ENCODE measurements around the gene MID2. TPM values are rescaled to one million over a fixed set of nuclear protein-coding genes. Genes with fewer than 3 reads are reported as not detected.

Gene MID2
- total and polyA plus RNA-seq, 4 experiments from 2014 or later, result 8.8 to 20.0 (median 15.0) TPM

DNA sequence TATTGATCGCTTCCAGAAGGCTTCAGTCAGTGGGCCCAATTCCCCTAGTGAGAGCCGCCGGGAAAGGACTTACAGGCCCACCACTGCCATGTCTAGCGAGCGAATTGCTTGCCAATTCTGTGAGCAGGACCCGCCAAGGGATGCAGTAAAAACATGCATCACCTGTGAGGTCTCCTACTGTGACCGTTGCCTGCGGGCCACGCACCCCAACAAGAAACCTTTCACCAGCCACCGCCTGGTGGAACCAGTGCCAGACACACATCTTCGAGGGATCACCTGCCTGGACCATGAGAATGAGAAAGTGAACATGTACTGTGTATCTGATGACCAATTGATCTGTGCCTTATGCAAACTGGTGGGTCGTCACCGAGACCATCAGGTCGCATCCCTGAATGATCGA lies 15.3 kb downstream of the MID2 start:
- ChIA-PET POLR2A (ENCODE audit: partially characterized antibody) (no interaction called here), CTCF (ENCODE audit: partially characterized antibody) (no interaction called here)
- no peaks in the 10 kb centered on the region for H3K4me1 ChIP-seq (ENCODE audit: insufficient read depth, low read length)
- peaks cover 7 to 15% of the 10 kb centered on the region in 2 donors for H3K36me3 Mint-ChIP-seq
- H3K4me3 ChIP-seq (ENCODE audit: low read length in 2 of 2), result no peak overlapping the region
- H3K36me3 ChIP-seq (ENCODE audit: insufficient read depth, low read length), result no peaks in the 10 kb centered on the region
- H3K4me3 Mint-ChIP-seq, result no peak overlapping the region
- no peak overlapping the region for H3K27ac Mint-ChIP-seq
- H3K27me3 ChIP-seq (ENCODE audit: insufficient read depth, low read length), result no peaks in the 10 kb centered on the region
- H3K27me3 Mint-ChIP-seq, result no peaks in the 10 kb centered on the region
- H3K9me3 ChIP-seq (ENCODE audit: control insufficient read depth in 1 of 2, low read length in 2 of 2), result no peaks in the 10 kb centered on the region
- no peaks in the 10 kb centered on the region for H3K9me3 Mint-ChIP-seq
- H3K4me1 Mint-ChIP-seq, result peaks cover 0 to 6% (median 5%) of the 10 kb centered on the region in 4 donors
- no peak overlapping the region for H3K27ac ChIP-seq (ENCODE audit: low read depth, low read length)
- no peak for DNase-seq
- intact Hi-C loops (cut with micrococcal nuclease), result no loop called here

GRCh38 chrX:107842715-107843400 lies 17.2 kb downstream of the MID2 start:
- Mint-ChIP-seq H3K9me3 (no peaks in the 10 kb centered on the region), H3K4me1 (peaks cover 0 to 4% (median 3%) of the 10 kb centered on the region in 4 donors), H3K4me3 (peak overlapping the region in 1 of 8 donors; percentile 36), H3K27me3 (no peaks in the 10 kb centered on the region), H3K36me3 (peaks cover 7 to 15% of the 10 kb centered on the region in 2 donors), H3K27ac (no peak overlapping the region)
- DNase-seq, result no peak
- Histone ChIP-seq H3K36me3 (ENCODE audit: insufficient read depth, low read length) (no peaks in the 10 kb centered on the region), H3K27ac (ENCODE audit: low read depth, low read length) (no peak overlapping the region), H3K27me3 (ENCODE audit: insufficient read depth, low read length) (no peaks in the 10 kb centered on the region), H3K4me1 (ENCODE audit: insufficient read depth, low read length) (no peaks in the 10 kb centered on the region), H3K4me3 (ENCODE audit: low read length in 2 of 2) (no peak overlapping the region), H3K9me3 (ENCODE audit: control insufficient read depth in 1 of 2, low read length in 2 of 2) (no peaks in the 10 kb centered on the region)
- POLR2A ChIA-PET (ENCODE audit: partially characterized antibody), result no interaction called here
- intact Hi-C loops (cut with micrococcal nuclease), result no loop called here
- CTCF ChIA-PET (ENCODE audit: partially characterized antibody), result no interaction called here

DNA sequence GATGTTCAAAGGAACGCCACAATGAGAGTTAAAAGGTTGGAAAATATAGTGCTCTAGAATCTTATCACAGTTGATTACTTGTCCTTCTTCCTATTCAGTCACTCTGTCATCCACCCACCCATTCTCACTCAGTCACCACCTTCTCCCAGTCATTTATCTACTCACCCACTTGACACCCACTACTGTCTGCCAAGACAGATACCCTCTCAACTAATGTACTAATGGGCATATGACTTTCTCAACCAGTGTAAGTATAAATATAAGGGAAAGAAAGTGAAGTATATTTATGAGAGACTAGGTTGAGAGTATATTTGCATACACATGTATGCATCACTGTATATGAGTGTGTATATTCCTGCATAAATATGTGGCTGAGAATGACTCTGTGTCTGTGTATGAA lies 20.0 kb downstream of the MID2 start:
- no peak for DNase-seq
- no peaks in the 10 kb centered on the region for H3K36me3 ChIP-seq (ENCODE audit: insufficient read depth, low read length)
- no peaks in the 10 kb centered on the region for H3K27me3 ChIP-seq (ENCODE audit: insufficient read depth, low read length)
- Mint-ChIP-seq H3K4me3 (no peak overlapping the region), H3K4me1 (peaks cover 3 to 6% (median 4%) of the 10 kb centered on the region in 4 donors), H3K27ac (no peak overlapping the region), H3K9me3 (no peaks in the 10 kb centered on the region), H3K27me3 (no peaks in the 10 kb centered on the region), H3K36me3 (peaks cover 7 to 13% of the 10 kb centered on the region in 2 donors)
- intact Hi-C loops (cut with micrococcal nuclease), result no loop called here
- CTCF ChIA-PET (ENCODE audit: partially characterized antibody), result no interaction called here
- H3K27ac ChIP-seq (ENCODE audit: low read depth, low read length), result no peak overlapping the region
- H3K4me3 ChIP-seq (ENCODE audit: low read length in 2 of 2), result no peak overlapping the region
- H3K4me1 ChIP-seq (ENCODE audit: insufficient read depth, low read length), result no peaks in the 10 kb centered on the region
- no peaks in the 10 kb centered on the region for H3K9me3 ChIP-seq (ENCODE audit: control insufficient read depth in 1 of 2, low read length in 2 of 2)
- POLR2A ChIA-PET (ENCODE audit: partially characterized antibody), result no interaction called here

DNA sequence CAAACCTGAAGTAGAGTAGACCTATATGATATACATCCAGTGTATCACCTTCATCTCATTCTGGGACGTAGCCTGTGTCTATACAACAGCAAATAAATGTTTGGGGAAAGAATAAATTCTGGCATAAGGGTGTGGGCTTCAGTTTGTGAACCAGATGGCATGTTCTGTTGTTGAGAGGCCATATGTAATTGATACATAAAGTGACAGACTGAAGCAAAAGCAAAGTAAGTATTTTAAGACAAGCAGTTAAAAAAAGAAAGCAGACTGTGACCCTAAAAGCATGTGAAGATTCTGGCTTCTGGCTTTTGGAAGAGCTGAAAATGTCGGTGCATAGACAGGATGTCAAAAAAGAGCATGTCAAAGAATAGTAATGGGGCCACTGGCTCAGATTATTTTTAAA lies 22.9 kb downstream of the MID2 start:
- Histone ChIP-seq H3K4me3 (ENCODE audit: low read length in 2 of 2) (no peak overlapping the region), H3K27me3 (ENCODE audit: insufficient read depth, low read length) (no peaks in the 10 kb centered on the region), H3K36me3 (ENCODE audit: insufficient read depth, low read length) (no peaks in the 10 kb centered on the region), H3K4me1 (ENCODE audit: insufficient read depth, low read length) (no peaks in the 10 kb centered on the region), H3K27ac (ENCODE audit: low read depth, low read length) (no peak overlapping the region), H3K9me3 (ENCODE audit: control insufficient read depth in 1 of 2, low read length in 2 of 2) (no peaks in the 10 kb centered on the region)
- H3K27me3 Mint-ChIP-seq, result no peaks in the 10 kb centered on the region
- DNase-seq, result no peak
- H3K27ac Mint-ChIP-seq, result no peak overlapping the region
- intact Hi-C loops (cut with micrococcal nuclease), result no loop called here
- H3K9me3 Mint-ChIP-seq, result no peaks in the 10 kb centered on the region
- peaks cover 0 to 5% of the 10 kb centered on the region in 2 donors for H3K36me3 Mint-ChIP-seq
- H3K4me3 Mint-ChIP-seq, result no peak overlapping the region
- CTCF ChIA-PET (ENCODE audit: partially characterized antibody), result no interaction called here
- peaks cover 1 to 11% (median 3%) of the 10 kb centered on the region in 4 donors for H3K4me1 Mint-ChIP-seq
- POLR2A ChIA-PET (ENCODE audit: partially characterized antibody), result no interaction called here

- Histone ChIP-seq H3K27me3 (ENCODE audit: insufficient read depth, low read length) (no peaks in the 10 kb centered on the region), H3K9me3 (ENCODE audit: control insufficient read depth in 1 of 2, low read length in 2 of 2) (no peaks in the 10 kb centered on the region), H3K4me3 (ENCODE audit: low read length in 2 of 2) (no peak overlapping the region), H3K27ac (ENCODE audit: low read depth, low read length) (no peak overlapping the region), H3K4me1 (ENCODE audit: insufficient read depth, low read length) (no peaks in the 10 kb centered on the region), H3K36me3 (ENCODE audit: insufficient read depth, low read length) (no peaks in the 10 kb centered on the region)
- intact Hi-C loops (cut with micrococcal nuclease), result no loop called here
- no peak for DNase-seq
- Mint-ChIP-seq H3K36me3 (peaks cover 6 to 10% of the 10 kb centered on the region in 2 donors), H3K4me3 (no peak overlapping the region), H3K27me3 (no peaks in the 10 kb centered on the region), H3K4me1 (peaks cover 1 to 11% (median 3%) of the 10 kb centered on the region in 4 donors), H3K27ac (peak overlapping the region in 1 of 7 donors; percentile 9), H3K9me3 (no peaks in the 10 kb centered on the region)
- ChIA-PET POLR2A (ENCODE audit: partially characterized antibody) (no interaction called here), CTCF (ENCODE audit: partially characterized antibody) (interaction anchor here (1.7 kb wide), 1 partner anchor 11 kb away, joined by 5 read pairs; no protein-coding TSS in a partner anchor)
Measured at GRCh38 chrX:107849747-107850421, 24.2 kb downstream of the MID2 start.

- Histone ChIP-seq H3K27me3 (ENCODE audit: insufficient read depth, low read length) (no peaks in the 10 kb centered on the region), H3K4me1 (ENCODE audit: insufficient read depth, low read length) (no peaks in the 10 kb centered on the region), H3K9me3 (ENCODE audit: control insufficient read depth in 1 of 2, low read length in 2 of 2) (no peaks in the 10 kb centered on the region), H3K4me3 (ENCODE audit: low read length in 2 of 2) (no peak overlapping the region), H3K27ac (ENCODE audit: low read depth, low read length) (no peak overlapping the region), H3K36me3 (ENCODE audit: insufficient read depth, low read length) (no peaks in the 10 kb centered on the region)
- ChIA-PET CTCF (ENCODE audit: partially characterized antibody) (interaction anchor here (1.7 kb wide), 1 partner anchor 11 kb away, joined by 5 read pairs; no protein-coding TSS in a partner anchor), POLR2A (ENCODE audit: partially characterized antibody) (no interaction called here)
- peaks cover 1 to 11% (median 3%) of the 10 kb centered on the region in 4 donors for H3K4me1 Mint-ChIP-seq
- H3K9me3 Mint-ChIP-seq, result no peaks in the 10 kb centered on the region
- intact Hi-C loops (cut with micrococcal nuclease), result no loop called here
- H3K27me3 Mint-ChIP-seq, result no peaks in the 10 kb centered on the region
- H3K27ac Mint-ChIP-seq, result no peak overlapping the region
- no peak for DNase-seq
- peaks cover 11 to 14% of the 10 kb centered on the region in 2 donors for H3K36me3 Mint-ChIP-seq
- no peak overlapping the region for H3K4me3 Mint-ChIP-seq
Measured at GRCh38 chrX:107850422-107850765, 24.7 kb downstream of the MID2 start.

DNA sequence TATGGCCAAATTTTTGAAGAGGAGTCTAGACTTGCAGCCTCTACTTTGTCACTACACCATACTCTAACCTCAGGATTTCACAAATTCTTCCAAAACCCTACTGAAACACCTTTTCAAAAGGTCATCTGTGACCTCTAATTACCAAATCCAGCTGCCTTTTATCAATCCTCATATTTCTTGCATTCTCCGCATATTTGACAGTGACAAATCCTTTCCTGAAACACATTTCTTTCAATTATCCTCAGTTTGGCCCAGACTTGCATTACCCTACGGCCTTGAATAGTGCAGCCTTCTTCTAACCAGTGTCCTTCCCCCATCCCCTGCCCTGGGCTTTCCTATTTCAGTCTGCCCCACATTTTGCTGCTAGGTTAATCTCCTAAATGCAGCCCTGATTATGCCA lies 25.5 kb downstream of the MID2 start:
- H3K27me3 Mint-ChIP-seq, result no peaks in the 10 kb centered on the region
- Histone ChIP-seq H3K9me3 (ENCODE audit: control insufficient read depth in 1 of 2, low read length in 2 of 2) (no peaks in the 10 kb centered on the region), H3K27me3 (ENCODE audit: insufficient read depth, low read length) (no peaks in the 10 kb centered on the region), H3K4me3 (ENCODE audit: low read length in 2 of 2) (no peak overlapping the region), H3K27ac (ENCODE audit: low read depth, low read length) (no peak overlapping the region), H3K4me1 (ENCODE audit: insufficient read depth, low read length) (no peaks in the 10 kb centered on the region), H3K36me3 (ENCODE audit: insufficient read depth, low read length) (no peaks in the 10 kb centered on the region)
- intact Hi-C loops (cut with micrococcal nuclease), result no loop called here
- H3K4me1 Mint-ChIP-seq, result peaks cover 1 to 11% (median 3%) of the 10 kb centered on the region in 4 donors
- no peak overlapping the region for H3K4me3 Mint-ChIP-seq
- H3K36me3 Mint-ChIP-seq, result peaks cover 11 to 16% of the 10 kb centered on the region in 2 donors
- ChIA-PET CTCF (ENCODE audit: partially characterized antibody) (no interaction called here), POLR2A (ENCODE audit: partially characterized antibody) (no interaction called here)
- DNase-seq, result no peak
- H3K27ac Mint-ChIP-seq, result no peak overlapping the region
- no peaks in the 10 kb centered on the region for H3K9me3 Mint-ChIP-seq

All from CD4-positive, alpha-beta memory T cell (primary cell).